Kidney capillary endothelial cell (primary cell): ENCODE data around the gene RPL10A.

Source experiments
- DNase-seq: peaks from one replicate; pipeline ENCODE4 v3.0.0-alpha.2; 2018; ENCODE audit warnings: low spot score

RPL10A gene

GRCh38 chr6:35476004-35476403 is 7.8 kb downstream of the RPL10A start:
- DNase-seq, result no peak

GRCh38 chr6:35477028-35477427 is 8.8 kb downstream of the RPL10A start:
- no peak for DNase-seq

- no peak for DNase-seq
Measured at GRCh38 chr6:35477551-35478179, 9.5 kb downstream of the RPL10A start.

GRCh38 chr6:35478259-35478658 is 10.1 kb downstream of the RPL10A start:
- no peak for DNase-seq

GRCh38 chr6:35480176-35480575 is 12.0 kb downstream of the RPL10A start:
- DNase-seq, result no peak

- DNase-seq, result no peak
Measured at GRCh38 chr6:35481226-35481625, 13.0 kb downstream of the RPL10A start.

GRCh38 chr6:35483062-35483461 is 14.9 kb downstream of the RPL10A start:
- DNase-seq, result no peak

- DNase-seq, result no peak
Measured at GRCh38 chr6:35483490-35483889, 15.3 kb downstream of the RPL10A start.

GRCh38 chr6:35483893-35484645 is 15.9 kb downstream of the RPL10A start:
- DNase-seq, result no peak

GRCh38 chr6:35484921-35485392 is 16.8 kb downstream of the RPL10A start:
- DNase-seq, result no peak

- no peak for DNase-seq
Measured at GRCh38 chr6:35485402-35485877, 17.2 kb downstream of the RPL10A start.

GRCh38 chr6:35486005-35486925 is 18.1 kb downstream of the RPL10A start:
- no peak for DNase-seq

- DNase-seq, result no peak
Measured at GRCh38 chr6:35487658-35488516, 19.7 kb downstream of the RPL10A start.

- no peak for DNase-seq
Measured at GRCh38 chr6:35488517-35488862, 20.3 kb downstream of the RPL10A start.

- DNase-seq, result no peak
Measured at GRCh38 chr6:35489066-35489465, 20.9 kb downstream of the RPL10A start.

- DNase-seq, result no peak
Measured at GRCh38 chr6:35489995-35490791, 22.0 kb downstream of the RPL10A start.

GRCh38 chr6:35490821-35491557 is 22.8 kb downstream of the RPL10A start:
- no peak for DNase-seq

- DNase-seq, result no peak
Measured at GRCh38 chr6:35491558-35492257, 23.5 kb downstream of the RPL10A start.

- DNase-seq, result no peak
Measured at GRCh38 chr6:35492258-35492973, 24.2 kb downstream of the RPL10A start.
